Neural cell (in vitro differentiated cells): ENCODE results near the gene SLC8A1. TPM values are rescaled to one million over a fixed set of nuclear protein-coding genes. Genes with fewer than 3 reads are reported as not detected.

ENCODE experiments used
- H2AFZ ChIP-seq: fragments of 200-600, 300-800 bp; sonication (generic), shearing (Covaris generic); 2 replicates; pipeline ENCODE4 v1.6.0; 2014; ENCODE audit warnings: low read depth, mild to moderate bottlenecking, antibody characterized with exemption, low read length, moderate library complexity
- H3F3A ChIP-seq: fragments of 200-600 bp; shearing (Covaris generic); 2 replicates; pipeline ENCODE4 v1.6.1; 2016; ENCODE audit warnings: mild to moderate bottlenecking, moderate library complexity, mixed read lengths, antibody characterized with exemption, low read length; ENCODE audit not compliant: insufficient read depth, poor library complexity, severe bottlenecking
- H3K27ac ChIP-seq: fragments of 200-600, 300-800 bp; sonication (generic), shearing (Covaris generic); 2 replicates; pipeline ENCODE4 v1.5.1; 2014; ENCODE audit warnings: mild to moderate bottlenecking, low read length, moderate library complexity
- H3K27me3 ChIP-seq: fragments of 300-800, 200-600 bp; sonication (generic), shearing (Covaris generic); 2 replicates; pipeline ENCODE4 v1.6.0; 2014; ENCODE audit warnings: mild to moderate bottlenecking, low read depth, low read length, moderate library complexity; ENCODE audit not compliant: insufficient read depth
- H3K36me3 ChIP-seq: fragments of 300-800, 200-600 bp; sonication (generic), shearing (Covaris generic); 2 replicates; pipeline ENCODE4 v1.5.1; 2014; ENCODE audit warnings: mild to moderate bottlenecking, antibody characterized with exemption, low read length, moderate library complexity; ENCODE audit not compliant: insufficient read depth
- H3K4me2 ChIP-seq: fragments of 300-800, 200-600 bp; sonication (generic), shearing (Covaris generic); 2 replicates; pipeline ENCODE4 v1.6.0; 2014; ENCODE audit warnings: mild to moderate bottlenecking, low read length
- H3K4me3 ChIP-seq: fragments of 300-800, 200-600 bp; sonication (generic), shearing (Covaris generic); 2 replicates; pipeline ENCODE4 v1.5.1; 2014; ENCODE audit warnings: mild to moderate bottlenecking, low read length, moderate library complexity
- H3K79me2 ChIP-seq: fragments of 200-600 bp; shearing (Covaris generic); replicated peaks from 2 replicates; pipeline ENCODE4 v1.6.0; 2014; ENCODE audit warnings: mild to moderate bottlenecking, low read length, moderate library complexity; ENCODE audit not compliant: insufficient read depth
- H3K9ac ChIP-seq: fragments of 300-800, 200-600 bp; sonication (generic), shearing (Covaris generic); 2 replicates; pipeline ENCODE4 v1.6.1; 2016; ENCODE audit warnings: mild to moderate bottlenecking, low read length, mixed read lengths
- H3K9me2 ChIP-seq: fragments of 200-600 bp; shearing (Covaris generic); 2 replicates; pipeline ENCODE4 v1.6.1; 2016; ENCODE audit warnings: mild to moderate bottlenecking, low read length, mixed read lengths; ENCODE audit not compliant: insufficient read depth
- H3K9me3 ChIP-seq: fragments of 200-600, 300-800 bp; sonication (generic), shearing (Covaris generic); 2 replicates; pipeline ENCODE4 v1.6.1; 2016; ENCODE audit warnings: mild to moderate bottlenecking, mixed run types, low read length, moderate library complexity, mixed read lengths
- H4K20me1 ChIP-seq: fragments of 200-600 bp; shearing (Covaris generic); 2 replicates; pipeline ENCODE4 v1.6.1; 2016; ENCODE audit warnings: mild to moderate bottlenecking, mixed run types; ENCODE audit not compliant: insufficient read depth
- CTCF ChIP-seq: fragments of 450-650 bp; IDR thresholded peaks from 2 replicates; pipeline ENCODE4 v1.5.1; 2014; ENCODE audit warnings: antibody characterized with exemption, mild to moderate bottlenecking, moderate library complexity; ENCODE audit not compliant: poor library complexity, severe bottlenecking
- EP300 ChIP-seq: fragments of 450-650 bp; conservative IDR thresholded peaks from 2 replicates; pipeline ENCODE4 v1.6.1; 2014; ENCODE audit warnings: antibody characterized with exemption, mild to moderate bottlenecking, moderate library complexity; ENCODE audit not compliant: poor library complexity, severe bottlenecking
- EZH2 ChIP-seq: fragments of 200-600, 300-800 bp; shearing (Covaris generic), sonication (generic); IDR thresholded peaks from 2 replicates; pipeline ENCODE4 v1.6.1; 2014; ENCODE audit warnings: antibody characterized with exemption, low read length, borderline replicate concordance, mild to moderate bottlenecking; ENCODE audit not compliant: insufficient read depth, poor library complexity, severe bottlenecking
- MXI1 ChIP-seq: fragments of 450-650 bp; conservative IDR thresholded peaks from 2 replicates; pipeline ENCODE4 v1.6.1; 2014; ENCODE audit warnings: antibody characterized with exemption, mild to moderate bottlenecking; ENCODE audit not compliant: poor library complexity, severe bottlenecking
- POLR2AphosphoS5 ChIP-seq: IDR thresholded peaks from 2 replicates; pipeline ENCODE4 v1.6.1; 2012
- RAD21 ChIP-seq: fragments of 450-650 bp; conservative IDR thresholded peaks from 2 replicates; pipeline ENCODE4 v1.6.1; 2014; ENCODE audit warnings: antibody characterized with exemption, mild to moderate bottlenecking, moderate library complexity
- SMC3 ChIP-seq: fragments of 450-650 bp; conservative IDR thresholded peaks from 2 replicates; pipeline ENCODE4 v1.6.1; 2014; ENCODE audit warnings: antibody characterized with exemption, mild to moderate bottlenecking, moderate library complexity; ENCODE audit not compliant: poor library complexity
- TAF1 ChIP-seq: IDR thresholded peaks from 2 replicates; pipeline ENCODE4 v1.6.1; 2012; ENCODE audit warnings: low read depth
- polyA plus RNA-seq: library from polyadenylated mRNA; depleted of rRNA; stranded (reverse); fragments of >200 nt; gene quantifications from 2 replicates; pipeline ENCODE4 v1.2.3, GENCODE V29; 2014
- TF ChIP-seq, protein P1 (sequence below): IDR thresholded peaks from 2 replicates; pipeline ENCODE4 v1.6.1; 2012; ENCODE audit warnings: borderline replicate concordance

SLC8A1 gene
- polyA plus RNA-seq, 1 donor from 2014 or later, result 18.7 TPM

- no peak overlapping the region for H3K4me2 ChIP-seq
These were observed 98.7 kb downstream of the SLC8A1 start for GRCh38 chr2:40353231-40353630.

GRCh38 chr2:40352703-40353099, 99.2 kb downstream of the SLC8A1 start:
- H3K4me3 ChIP-seq, result no peak overlapping the region
- H3K36me3 ChIP-seq, result no peaks in the 10 kb centered on the region
- H3K9ac ChIP-seq, result no peak overlapping the region
- H3K27me3 ChIP-seq, result no peaks in the 10 kb centered on the region
- no peak overlapping the region for H3K27ac ChIP-seq
- H3K79me2 ChIP-seq, result no peaks in the 10 kb centered on the region
- H4K20me1 ChIP-seq, result no peaks in the 10 kb centered on the region
- no peak for TF ChIP-seq MXI1
- no peak for TF ChIP-seq CTCF
- no peak for TF ChIP-seq POLR2AphosphoS5
- TF ChIP-seq, protein P1, sequence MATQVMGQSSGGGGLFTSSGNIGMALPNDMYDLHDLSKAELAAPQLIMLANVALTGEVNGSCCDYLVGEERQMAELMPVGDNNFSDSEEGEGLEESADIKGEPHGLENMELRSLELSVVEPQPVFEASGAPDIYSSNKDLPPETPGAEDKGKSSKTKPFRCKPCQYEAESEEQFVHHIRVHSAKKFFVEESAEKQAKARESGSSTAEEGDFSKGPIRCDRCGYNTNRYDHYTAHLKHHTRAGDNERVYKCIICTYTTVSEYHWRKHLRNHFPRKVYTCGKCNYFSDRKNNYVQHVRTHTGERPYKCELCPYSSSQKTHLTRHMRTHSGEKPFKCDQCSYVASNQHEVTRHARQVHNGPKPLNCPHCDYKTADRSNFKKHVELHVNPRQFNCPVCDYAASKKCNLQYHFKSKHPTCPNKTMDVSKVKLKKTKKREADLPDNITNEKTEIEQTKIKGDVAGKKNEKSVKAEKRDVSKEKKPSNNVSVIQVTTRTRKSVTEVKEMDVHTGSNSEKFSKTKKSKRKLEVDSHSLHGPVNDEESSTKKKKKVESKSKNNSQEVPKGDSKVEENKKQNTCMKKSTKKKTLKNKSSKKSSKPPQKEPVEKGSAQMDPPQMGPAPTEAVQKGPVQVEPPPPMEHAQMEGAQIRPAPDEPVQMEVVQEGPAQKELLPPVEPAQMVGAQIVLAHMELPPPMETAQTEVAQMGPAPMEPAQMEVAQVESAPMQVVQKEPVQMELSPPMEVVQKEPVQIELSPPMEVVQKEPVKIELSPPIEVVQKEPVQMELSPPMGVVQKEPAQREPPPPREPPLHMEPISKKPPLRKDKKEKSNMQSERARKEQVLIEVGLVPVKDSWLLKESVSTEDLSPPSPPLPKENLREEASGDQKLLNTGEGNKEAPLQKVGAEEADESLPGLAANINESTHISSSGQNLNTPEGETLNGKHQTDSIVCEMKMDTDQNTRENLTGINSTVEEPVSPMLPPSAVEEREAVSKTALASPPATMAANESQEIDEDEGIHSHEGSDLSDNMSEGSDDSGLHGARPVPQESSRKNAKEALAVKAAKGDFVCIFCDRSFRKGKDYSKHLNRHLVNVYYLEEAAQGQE, result no peak
- no peak for TF ChIP-seq RAD21
- no peak for TF ChIP-seq TAF1
- TF ChIP-seq SMC3, result no peak
- no peak for TF ChIP-seq EP300
- no peak for TF ChIP-seq EZH2
- H2AFZ ChIP-seq, result no peak overlapping the region
- H3F3A ChIP-seq, result no peaks in the 10 kb centered on the region
- no peaks in the 10 kb centered on the region for H3K9me3 ChIP-seq
- no peaks in the 10 kb centered on the region for H3K9me2 ChIP-seq
- H3K4me2 ChIP-seq, result no peak overlapping the region

More at GRCh38 chr2:40353231-40353630, 98.7 kb downstream of the SLC8A1 start:
- TF ChIP-seq MXI1 (no peak), CTCF (no peak), EP300 (no peak), POLR2AphosphoS5 (no peak), RAD21 (no peak), SMC3 (no peak), EZH2 (no peak), TAF1 (no peak)
- TF ChIP-seq, protein P1, result no peak
- no peaks in the 10 kb centered on the region for H3K79me2 ChIP-seq
- no peaks in the 10 kb centered on the region for H3K27me3 ChIP-seq
- H2AFZ ChIP-seq, result no peak overlapping the region
- no peak overlapping the region for H3K27ac ChIP-seq
- no peaks in the 10 kb centered on the region for H3K36me3 ChIP-seq
- H3K9ac ChIP-seq, result no peak overlapping the region
- H3K9me2 ChIP-seq, result no peaks in the 10 kb centered on the region
- H3F3A ChIP-seq, result no peaks in the 10 kb centered on the region
- H3K4me3 ChIP-seq, result no peak overlapping the region
- no peaks in the 10 kb centered on the region for H4K20me1 ChIP-seq
- no peaks in the 10 kb centered on the region for H3K9me3 ChIP-seq
